Thyroid gland (tissue), 4 donors: ENCODE measurements around the gene PRIMPOL. TPM values are rescaled to one million over a fixed set of nuclear protein-coding genes. Genes with fewer than 3 reads are reported as not detected.

Source experiments
- DNase-seq, 2 donors: peaks; one replicate each; pipeline ENCODE4 v3.0.0-alpha.2; 2019
- H3K27ac ChIP-seq, 3 donors: fragments of 200-600 bp; sonication (generic); 1 replicate in 2 of 3; 2 replicates in 1 of 3; pipeline ENCODE4 v1.5.1; 2016 to 2019; ENCODE audit warnings: mild to moderate bottlenecking in 1 of 3, moderate library complexity in 1 of 3
- H3K27me3 ChIP-seq: fragments of 200-600 bp; sonication (generic); one replicate; pipeline ENCODE4 v1.5.1; 2019
- H3K36me3 ChIP-seq, 2 donors: fragments of 200-600 bp; sonication (generic); one replicate each; pipeline ENCODE4 v1.5.1; 2016 to 2019
- H3K4me1 ChIP-seq, 2 donors: fragments of 200-600 bp; sonication (generic); one replicate each; pipeline ENCODE4 v1.5.1; 2017 to 2019
- H3K4me3 ChIP-seq, 3 donors: fragments of 200-600 bp; sonication (generic); replicated peaks in 1 of 3; 1 replicate in 2 of 3; 2 replicates in 1 of 3; pipeline ENCODE4 v1.5.1; 2016; ENCODE audit warnings: mild to moderate bottlenecking in 1 of 3
- H3K9me3 ChIP-seq: fragments of 200-600 bp; sonication (generic); one replicate; pipeline ENCODE4 v1.5.1; 2017
- POLR2A ChIP-seq, 2 donors: fragments of 450-650 bp; IDR thresholded peaks; one replicate each; pipeline ENCODE4 v1.6.1; 2017; ENCODE audit warnings: antibody characterized with exemption in 2 of 2, mild to moderate bottlenecking in 2 of 2, moderate library complexity in 1 of 2
- WGBS, 2 donors: methylation state at CpG; one replicate each; pipeline ENCODE4 v1.1.5; 2017; 5-methylcytosine and 5-hydroxymethylcytosine counted together
- intact Hi-C: fragments of 100-400 bp; cut with DNase I; formaldehyde crosslinking; loops from one replicate; pipeline ENCODE4 v1.15.1; 2023
- total RNA-seq, 4 donors: library from RNA; depleted of rRNA; stranded (reverse); fragments of >200 nt; gene quantifications; one replicate each; pipeline ENCODE4 v1.2.3, GENCODE V29; 2016
- TF ChIP-seq, protein P1 (sequence below), 6 experiments: fragments of 200-600 bp in 3 of 6; fragments of 450-650 bp in 3 of 6; sonication (generic) in 3 of 6; IDR thresholded peaks; one replicate each; pipeline ENCODE4 v1.5.1; 2016 to 2019; ENCODE audit warnings: antibody characterized with exemption in 6 of 6, mild to moderate bottlenecking in 2 of 6, inconsistent platforms in 1 of 6, moderate library complexity in 1 of 6

Gene PRIMPOL
- total RNA-seq, 4 donors from 2014 or later: 14.4 to 29.4 (median 22.3) TPM

- WGBS, 2 donors: 57 to 87% methylated on average over 1 of the region's 1 CpG
These were observed 73.3 kb downstream of the PRIMPOL start for GRCh38 chr4:184722798-184723197.

GRCh38 chr4:184727430-184727829, 77.9 kb downstream of the PRIMPOL start:
- no peak overlapping the region for H3K4me3 ChIP-seq
- no peaks in the 10 kb centered on the region for H3K36me3 ChIP-seq
- no peak overlapping the region for H3K27ac ChIP-seq
- WGBS, 2 donors: 96 to 98% methylated on average over 3 of the region's 3 CpGs
- no peaks in the 10 kb centered on the region for H3K9me3 ChIP-seq
- intact Hi-C loops: no loop called here
- TF ChIP-seq, protein P1, sequence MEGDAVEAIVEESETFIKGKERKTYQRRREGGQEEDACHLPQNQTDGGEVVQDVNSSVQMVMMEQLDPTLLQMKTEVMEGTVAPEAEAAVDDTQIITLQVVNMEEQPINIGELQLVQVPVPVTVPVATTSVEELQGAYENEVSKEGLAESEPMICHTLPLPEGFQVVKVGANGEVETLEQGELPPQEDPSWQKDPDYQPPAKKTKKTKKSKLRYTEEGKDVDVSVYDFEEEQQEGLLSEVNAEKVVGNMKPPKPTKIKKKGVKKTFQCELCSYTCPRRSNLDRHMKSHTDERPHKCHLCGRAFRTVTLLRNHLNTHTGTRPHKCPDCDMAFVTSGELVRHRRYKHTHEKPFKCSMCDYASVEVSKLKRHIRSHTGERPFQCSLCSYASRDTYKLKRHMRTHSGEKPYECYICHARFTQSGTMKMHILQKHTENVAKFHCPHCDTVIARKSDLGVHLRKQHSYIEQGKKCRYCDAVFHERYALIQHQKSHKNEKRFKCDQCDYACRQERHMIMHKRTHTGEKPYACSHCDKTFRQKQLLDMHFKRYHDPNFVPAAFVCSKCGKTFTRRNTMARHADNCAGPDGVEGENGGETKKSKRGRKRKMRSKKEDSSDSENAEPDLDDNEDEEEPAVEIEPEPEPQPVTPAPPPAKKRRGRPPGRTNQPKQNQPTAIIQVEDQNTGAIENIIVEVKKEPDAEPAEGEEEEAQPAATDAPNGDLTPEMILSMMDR (IDR thresholded peaks at IDR 0.05): no peak
- TF ChIP-seq POLR2A (IDR thresholded peaks at IDR 0.05): no peak
- H3K4me1 ChIP-seq: peaks cover 0 to 6% of the 10 kb centered on the region in 2 donors
- H3K27me3 ChIP-seq: no peaks in the 10 kb centered on the region
- DNase-seq: no peak

More at GRCh38 chr4:184722798-184723197, 73.3 kb downstream of the PRIMPOL start:
- Histone ChIP-seq H3K36me3 (no peaks in the 10 kb centered on the region), H3K9me3 (no peaks in the 10 kb centered on the region), H3K4me1 (no peaks in the 10 kb centered on the region), H3K4me3 (no peak overlapping the region), H3K27ac (no peak overlapping the region), H3K27me3 (no peaks in the 10 kb centered on the region)
- TF ChIP-seq, protein P1 (IDR thresholded peaks at IDR 0.05): no peak
- no peak for TF ChIP-seq POLR2A (IDR thresholded peaks at IDR 0.05)
- DNase-seq: no peak
- intact Hi-C loops: no loop called here

- peaks cover 9 to 15% of the 10 kb centered on the region in 2 donors for H3K4me1 ChIP-seq
- TF ChIP-seq, protein P1 (IDR thresholded peaks at IDR 0.05): no peak
- no peak for TF ChIP-seq POLR2A (IDR thresholded peaks at IDR 0.05)
- H3K27me3 ChIP-seq: no peaks in the 10 kb centered on the region
- intact Hi-C loops: no loop called here
- H3K36me3 ChIP-seq: no peaks in the 10 kb centered on the region
- 72 to 95% methylated on average over 2 of the region's 2 CpGs for WGBS, 2 donors
- DNase-seq: no peak
- no peak overlapping the region for H3K4me3 ChIP-seq
- no peaks in the 10 kb centered on the region for H3K9me3 ChIP-seq
- no peak overlapping the region for H3K27ac ChIP-seq
These were observed 79.3 kb downstream of the PRIMPOL start for GRCh38 chr4:184728858-184729257.

GRCh38 chr4:184729946-184730345, 80.4 kb downstream of the PRIMPOL start:
- no peak overlapping the region for H3K27ac ChIP-seq
- no peak overlapping the region for H3K4me3 ChIP-seq
- no peaks in the 10 kb centered on the region for H3K9me3 ChIP-seq
- H3K36me3 ChIP-seq: no peaks in the 10 kb centered on the region
- TF ChIP-seq POLR2A (IDR thresholded peaks at IDR 0.05): no peak
- TF ChIP-seq, protein P1 (IDR thresholded peaks at IDR 0.05): no peak
- 83 to 88% methylated on average over 5 of the region's 5 CpGs for WGBS, 2 donors
- intact Hi-C loops: no loop called here
- no peaks in the 10 kb centered on the region for H3K27me3 ChIP-seq
- peaks cover 12 to 20% of the 10 kb centered on the region in 2 donors for H3K4me1 ChIP-seq
- no peak for DNase-seq

- Histone ChIP-seq H3K9me3 (no peaks in the 10 kb centered on the region), H3K27ac (no peak overlapping the region), H3K4me3 (no peak overlapping the region), H3K27me3 (no peaks in the 10 kb centered on the region), H3K4me1 (peaks cover 12 to 20% of the 10 kb centered on the region in 2 donors), H3K36me3 (no peaks in the 10 kb centered on the region)
- no peak for TF ChIP-seq POLR2A (IDR thresholded peaks at IDR 0.05)
- TF ChIP-seq, protein P1 (IDR thresholded peaks at IDR 0.05): no peak
- 83 to 85% methylated on average over 6 of the region's 6 CpGs for WGBS, 2 donors
- intact Hi-C loops: no loop called here
- DNase-seq: no peak
These were observed 81.5 kb downstream of the PRIMPOL start for GRCh38 chr4:184731056-184731455.
